GM21825 (cell line): ENCODE measurements around the gene IDH3A.

Experiments used
- ATAC-seq: cut with Tn5 transposase; IDR thresholded peaks from one replicate; pipeline ENCODE4 v1.9.1; 2021; ENCODE audit warnings: mild to moderate bottlenecking, moderate library complexity; ENCODE audit not compliant: unreplicated experiment

Gene IDH3A

DNA sequence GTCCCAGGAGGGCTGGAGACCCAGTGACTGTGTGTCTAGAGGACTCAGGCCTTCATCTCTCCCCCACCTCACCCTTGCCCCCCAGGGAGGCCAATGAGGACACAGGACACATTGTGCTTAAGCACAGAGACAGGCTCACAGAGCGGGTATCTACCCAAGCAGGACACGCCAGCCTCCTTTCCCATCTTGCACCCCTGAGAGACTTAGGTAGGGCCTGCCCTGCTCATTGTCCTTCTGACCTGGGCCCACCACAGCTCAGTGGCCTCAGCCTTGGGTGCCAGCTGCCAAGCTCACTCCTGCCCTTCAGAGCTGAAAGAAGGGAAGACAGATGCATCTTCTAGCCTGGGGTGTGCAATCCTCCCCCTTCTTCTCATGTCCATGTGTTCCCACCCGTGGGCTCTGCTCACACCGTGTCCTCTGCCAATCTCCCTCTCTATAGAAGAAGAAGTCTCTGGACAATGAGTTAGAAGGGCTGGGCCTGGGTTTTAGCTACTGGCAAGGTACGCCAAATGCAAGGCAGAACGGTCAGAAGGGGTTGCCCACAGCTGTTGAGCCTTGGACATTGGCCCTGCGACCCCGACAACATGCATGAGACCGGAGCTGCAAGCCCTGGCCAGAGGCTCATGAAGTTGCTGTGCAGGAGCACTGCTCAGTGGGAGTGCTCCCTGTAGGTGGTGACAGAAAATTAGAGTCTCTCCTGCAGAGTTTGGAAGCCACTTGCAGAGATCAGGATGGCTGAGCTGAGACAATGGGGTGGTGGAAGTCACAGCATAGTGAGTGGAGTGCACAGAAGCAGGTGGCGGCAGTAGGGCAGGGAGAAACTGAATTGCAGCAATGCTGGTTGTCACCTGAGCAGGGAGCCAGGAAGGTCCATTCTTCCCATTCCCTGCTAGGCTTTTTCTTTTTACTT, 52.4 kb downstream of the IDH3A start:
- ATAC-seq, result no peak

DNA sequence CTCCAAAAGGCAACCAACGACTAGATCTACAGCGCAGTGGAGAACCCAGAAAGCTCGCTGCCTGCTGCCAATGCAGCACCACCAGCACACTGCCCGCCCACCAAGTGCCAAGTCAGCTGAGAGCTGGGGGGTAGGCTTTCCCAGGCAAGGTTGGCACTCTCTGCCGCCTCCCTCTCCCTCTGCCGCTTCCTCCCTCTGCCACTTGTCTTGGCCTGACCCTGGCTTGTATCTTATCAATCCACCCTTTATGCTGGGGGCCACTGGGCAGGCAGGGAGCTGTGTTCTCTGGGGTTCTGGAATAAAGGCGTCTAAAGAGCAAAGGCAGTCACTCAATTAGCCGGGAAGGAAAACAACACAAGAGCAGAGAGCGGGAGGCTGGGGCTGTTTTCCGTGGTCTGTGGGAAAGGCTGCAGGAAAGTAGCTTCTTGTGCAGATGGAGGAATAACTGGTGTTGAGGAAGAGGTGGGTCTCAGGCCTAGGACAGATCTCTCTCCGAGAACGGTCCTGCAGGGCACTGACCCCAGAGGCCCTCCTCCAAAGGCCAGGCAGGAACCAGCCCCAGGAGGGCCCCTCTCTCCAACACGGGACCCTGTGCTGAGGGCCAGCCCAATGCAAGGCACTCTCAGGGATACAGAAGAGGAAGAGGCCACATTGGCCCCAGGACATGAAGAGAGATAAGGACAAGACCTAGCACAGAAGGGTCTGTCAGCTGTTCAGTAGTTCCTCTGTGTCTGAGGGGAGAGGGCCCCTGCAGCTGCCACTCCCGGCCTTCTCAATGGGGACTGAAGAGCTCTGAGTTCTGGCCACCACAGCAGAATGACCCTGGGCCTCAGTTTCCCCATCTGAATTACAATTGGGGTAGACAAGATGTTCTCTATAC, 54.4 kb downstream of the IDH3A start:
- ATAC-seq, result no peak

DNA sequence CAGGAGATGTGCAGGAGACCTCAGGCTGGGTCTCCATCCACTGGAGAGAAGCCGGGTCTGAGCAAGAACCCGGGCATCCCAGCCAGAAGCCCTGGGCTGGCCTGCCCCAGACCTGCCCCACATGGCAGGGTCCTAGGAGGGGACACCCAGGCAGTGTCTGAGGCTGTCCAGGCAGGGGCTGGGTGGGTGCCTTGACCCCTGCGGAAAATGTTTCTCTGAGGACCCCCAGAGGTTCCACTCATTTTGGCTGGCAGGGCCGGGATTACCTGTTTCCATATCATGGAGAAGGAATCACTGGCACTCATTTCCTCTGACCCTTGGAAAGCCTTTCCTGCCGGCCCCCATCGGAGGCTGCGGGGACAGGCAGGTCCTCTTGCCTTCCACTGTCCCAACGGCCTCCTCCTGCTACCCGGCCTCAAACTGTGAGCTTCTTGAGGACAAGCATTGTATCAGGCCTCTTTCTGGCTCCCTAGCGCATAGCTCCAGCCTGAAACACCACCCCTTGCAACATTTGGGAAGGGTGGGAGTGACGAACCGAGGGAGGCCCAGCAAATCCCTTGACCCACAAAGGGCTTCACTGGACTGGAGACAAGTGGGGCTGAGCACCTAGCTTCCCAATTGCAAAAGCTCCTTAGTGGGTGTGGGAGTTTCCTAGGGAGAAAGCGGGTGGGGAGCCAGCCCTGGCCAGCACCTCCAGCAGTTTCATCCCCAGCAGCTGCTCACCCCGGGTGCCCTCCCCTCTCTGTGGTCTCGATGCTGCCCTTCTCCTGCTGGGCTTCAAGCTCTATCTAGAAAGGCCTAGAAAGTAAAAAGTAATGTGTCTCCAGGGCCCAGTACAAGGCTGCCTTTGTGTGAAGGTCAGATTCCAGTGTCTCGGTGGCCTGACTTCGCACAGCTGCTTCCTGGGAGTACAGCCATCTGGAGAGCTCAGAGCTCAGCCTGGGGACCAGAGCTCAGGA, 55.5 kb downstream of the IDH3A start:
- no peak for ATAC-seq

DNA sequence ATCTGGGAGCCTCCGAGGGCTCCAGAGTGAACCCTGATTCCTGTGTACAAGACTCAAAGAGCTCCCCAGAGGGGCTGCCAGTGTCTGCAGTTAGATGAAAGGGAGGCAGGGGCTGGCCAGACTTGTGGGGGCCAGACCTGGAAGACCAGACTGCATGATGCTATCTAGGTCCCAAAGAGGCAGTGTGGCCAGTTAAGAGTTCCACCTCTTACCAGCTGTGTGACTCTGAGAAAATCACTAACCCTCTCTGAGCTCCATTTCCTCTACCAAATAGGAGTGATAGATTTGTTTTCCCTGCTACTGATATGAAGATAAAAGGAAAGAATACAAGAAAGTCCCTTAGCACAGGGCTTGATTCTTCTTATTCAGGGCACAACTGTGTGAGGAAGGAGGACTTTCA, 56.2 kb downstream of the IDH3A start:
- no peak for ATAC-seq

DNA sequence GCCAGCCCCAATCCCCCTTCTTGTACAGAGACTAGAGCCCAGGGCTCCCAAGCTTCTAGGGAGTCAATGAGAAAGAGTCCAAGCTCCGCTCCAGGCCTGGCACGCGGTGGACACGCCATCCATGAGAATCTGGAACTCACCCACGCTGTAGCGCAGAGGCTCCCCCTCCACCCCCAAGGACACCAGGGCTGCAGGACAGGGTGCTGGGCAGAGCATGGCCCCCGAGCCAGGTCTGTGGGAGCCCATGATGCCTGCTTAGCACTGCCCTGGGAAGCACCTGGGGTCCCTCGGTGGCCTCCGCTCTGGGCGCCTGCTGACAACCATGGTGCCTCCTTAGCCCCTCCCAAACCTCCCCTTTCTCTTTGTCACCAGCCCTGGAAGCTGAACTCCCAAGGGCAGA, 56.7 kb downstream of the IDH3A start:
- ATAC-seq, result no peak

DNA sequence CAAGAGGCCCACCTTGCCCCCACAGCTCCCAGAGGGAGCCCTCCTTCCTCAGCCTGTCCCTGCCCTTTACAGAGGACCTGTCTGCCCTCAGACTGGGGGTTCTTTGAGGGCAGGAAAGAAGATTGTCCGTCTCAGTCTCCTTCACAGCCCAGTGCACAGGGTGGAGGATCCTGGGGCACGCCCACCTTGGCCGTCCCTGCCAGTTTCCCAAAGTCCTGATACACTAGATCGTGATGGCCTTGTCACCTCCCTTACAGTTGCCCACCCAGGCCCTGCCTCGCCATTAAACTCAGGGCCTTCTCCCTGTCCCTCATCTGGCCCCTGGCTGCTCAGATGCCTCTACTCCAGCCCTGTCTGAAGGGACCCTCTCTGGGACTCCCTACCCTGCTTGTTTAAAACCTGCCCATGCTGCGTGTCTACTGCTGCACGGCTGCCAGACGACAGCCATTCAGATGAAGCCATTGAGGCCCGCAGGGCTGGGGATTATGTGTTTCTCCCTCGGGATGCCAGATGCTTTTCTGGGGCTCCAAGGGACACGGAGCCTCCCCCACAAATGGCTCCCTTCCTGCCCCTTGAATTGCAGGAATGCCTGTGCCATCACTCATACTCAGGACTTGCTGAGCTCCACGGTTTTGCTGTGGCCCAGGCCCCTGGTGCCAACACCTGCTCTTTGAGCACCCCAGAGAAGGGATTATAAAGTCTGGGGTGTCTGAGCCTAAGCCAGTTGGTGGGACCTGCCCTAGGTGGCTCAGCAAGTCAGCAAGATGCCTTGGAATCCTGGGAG, 57.4 kb downstream of the IDH3A start:
- ATAC-seq, result no peak

DNA sequence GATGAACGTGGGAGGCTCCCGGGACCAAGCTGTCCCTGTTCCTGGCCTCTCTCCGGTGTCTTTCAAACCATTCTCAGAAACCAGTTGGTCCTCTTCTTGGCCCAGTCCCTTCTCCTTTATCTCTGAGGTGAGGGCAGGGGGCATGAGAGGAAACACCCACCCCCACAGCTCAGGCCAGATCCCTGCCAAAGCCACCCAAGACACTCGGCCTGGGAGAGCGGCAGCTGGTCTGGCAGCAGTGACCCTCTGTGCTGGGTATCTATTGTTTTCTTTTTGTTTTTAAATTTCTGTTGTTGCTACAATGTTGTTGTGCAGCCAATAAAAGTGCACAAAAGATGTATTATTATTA, 57.9 kb downstream of the IDH3A start:
- ATAC-seq, result no peak

DNA sequence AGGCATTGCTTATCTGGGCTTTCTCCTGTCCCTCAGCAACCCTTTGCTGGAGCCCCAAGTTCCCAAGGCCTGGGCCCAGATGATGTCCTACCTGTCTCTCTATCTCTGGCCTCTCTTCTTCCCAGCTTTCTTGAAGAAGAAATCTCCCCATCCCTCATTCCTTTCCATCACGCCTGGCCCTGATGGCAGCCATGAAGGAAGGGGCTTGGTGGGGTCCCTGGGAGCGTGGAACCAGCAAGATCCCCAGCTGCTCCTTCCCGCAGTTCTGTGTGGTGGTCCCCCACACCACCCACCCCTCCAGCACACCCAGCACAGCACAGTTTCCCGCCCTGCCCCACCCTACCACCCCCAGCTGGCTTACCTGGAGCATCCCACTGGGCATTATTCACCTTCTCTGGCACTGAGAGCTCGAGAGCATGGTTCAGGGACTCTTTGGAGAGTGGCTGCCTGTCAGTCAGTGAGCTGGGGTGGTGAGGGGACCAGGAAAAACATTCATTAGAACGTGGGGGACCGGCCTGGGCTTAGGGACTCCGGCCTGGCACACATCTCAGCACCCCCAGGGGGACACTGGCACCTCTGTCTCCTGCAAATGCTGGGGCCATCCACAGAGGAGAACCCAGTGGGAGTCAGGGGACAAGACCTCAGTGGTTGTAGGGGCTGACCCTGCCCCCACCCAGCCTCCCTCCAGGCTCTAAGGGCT, 58.6 kb downstream of the IDH3A start:
- no peak for ATAC-seq

DNA sequence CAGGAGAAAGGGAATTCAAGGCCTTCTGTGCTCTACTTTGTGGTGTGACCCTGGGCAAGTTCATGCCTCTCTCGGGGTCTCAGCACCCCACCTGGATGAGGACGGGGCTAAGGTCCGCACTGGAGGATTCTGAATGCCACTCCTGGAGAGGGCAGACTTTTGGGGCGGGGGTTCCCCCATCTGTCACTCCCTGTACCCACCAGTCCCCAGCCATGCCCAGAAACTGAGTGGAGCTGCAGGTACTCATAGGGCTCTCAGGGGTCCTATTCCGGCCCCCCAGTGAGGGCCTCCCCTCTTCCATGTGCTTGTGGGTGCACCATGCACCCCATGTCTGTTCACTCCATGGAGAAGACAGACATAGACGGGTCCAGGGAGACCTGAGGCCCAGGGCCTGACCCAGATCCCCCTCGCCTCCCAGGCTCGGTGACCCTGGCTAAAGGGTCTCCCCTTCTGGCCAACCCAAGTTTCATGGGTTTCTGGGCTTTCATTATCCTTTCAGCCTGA, 59.2 kb downstream of the IDH3A start:
- no peak for ATAC-seq

DNA sequence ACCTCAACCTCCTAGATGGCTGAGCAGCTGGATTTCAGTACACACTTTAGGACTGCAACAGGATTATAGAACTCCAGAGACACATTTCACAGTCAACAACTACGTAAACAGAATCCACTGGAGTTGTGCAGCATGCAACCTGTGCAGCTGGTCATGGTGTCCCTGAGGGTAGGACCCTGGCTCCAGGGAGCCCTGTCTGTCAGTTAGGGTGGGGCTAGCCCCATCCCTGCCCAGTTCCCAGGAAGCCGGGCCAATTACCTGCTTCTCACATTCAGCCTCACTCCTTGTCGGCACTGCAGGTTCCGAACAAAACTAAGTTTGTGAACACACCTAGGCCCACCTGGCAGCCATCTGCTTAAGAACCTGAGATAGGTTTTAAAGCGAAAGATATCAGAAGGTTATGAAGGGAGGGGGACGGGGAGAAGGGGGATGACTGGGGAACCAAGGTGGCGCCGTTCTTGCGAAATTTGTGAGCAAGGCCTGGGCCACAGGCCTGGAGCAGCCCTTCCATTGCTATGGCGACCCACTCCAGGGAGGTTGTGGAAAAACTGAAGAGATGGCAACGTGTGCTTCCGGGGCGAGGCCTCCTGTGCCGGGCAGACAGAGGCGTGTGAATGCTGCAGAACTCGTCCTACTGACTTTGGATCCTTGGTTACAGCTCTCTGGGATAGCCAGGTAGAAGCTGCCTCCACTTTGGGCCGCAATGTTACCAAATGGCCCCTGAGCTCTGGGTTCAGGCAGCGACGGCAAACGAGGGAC, 59.9 kb downstream of the IDH3A start:
- ATAC-seq, result no peak

DNA sequence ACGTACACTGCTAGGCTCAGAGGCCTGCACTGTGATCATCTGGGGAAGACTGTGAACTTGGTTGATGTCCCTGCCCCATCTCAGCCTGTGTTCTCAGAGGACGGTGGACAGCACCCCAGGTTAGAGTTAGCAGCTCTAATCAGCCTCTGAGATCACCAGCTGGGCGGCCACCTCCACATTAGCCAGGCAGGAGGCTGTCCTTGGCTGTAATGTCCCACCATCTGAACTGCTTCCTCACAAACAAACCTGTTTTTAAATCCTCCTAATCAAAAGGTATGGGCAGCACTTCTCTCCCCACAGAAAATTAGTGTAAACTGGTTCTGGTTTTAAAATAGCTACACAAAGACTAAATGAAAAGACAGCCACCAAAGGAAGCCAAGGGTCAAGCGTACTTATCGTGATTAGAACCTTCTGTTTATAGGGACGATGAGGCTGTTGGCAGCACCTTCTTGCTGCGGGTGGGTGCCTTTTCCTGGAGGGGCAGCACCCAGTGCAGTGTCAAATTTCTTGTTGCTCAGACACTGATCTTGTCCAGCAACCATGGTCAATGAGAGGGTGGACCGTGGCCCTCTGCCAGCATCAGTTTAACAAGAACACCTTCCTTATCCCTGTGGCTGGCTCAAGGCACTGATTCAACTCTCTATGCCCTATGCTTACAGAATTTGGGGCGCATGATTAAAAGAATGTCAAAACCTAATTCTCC, 60.6 kb downstream of the IDH3A start:
- no peak for ATAC-seq

DNA sequence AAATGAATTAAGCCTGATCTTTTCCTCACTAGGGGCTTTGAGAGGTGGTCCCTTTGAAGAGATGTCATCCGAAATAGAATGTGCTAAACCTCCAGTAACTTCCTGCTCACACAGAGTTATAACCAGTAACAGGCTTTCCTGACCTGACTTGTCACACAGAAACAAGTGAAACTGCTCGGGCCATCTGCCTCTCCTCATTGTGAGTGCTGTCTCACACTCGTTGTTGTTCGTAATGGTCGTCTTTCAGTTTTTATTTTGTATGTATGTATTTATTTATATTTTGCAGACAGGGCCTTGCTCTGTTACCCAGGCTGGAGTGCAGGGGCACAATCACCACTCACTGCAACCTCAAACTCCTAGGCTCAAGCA, 61.2 kb downstream of the IDH3A start:
- ATAC-seq, result no peak

DNA sequence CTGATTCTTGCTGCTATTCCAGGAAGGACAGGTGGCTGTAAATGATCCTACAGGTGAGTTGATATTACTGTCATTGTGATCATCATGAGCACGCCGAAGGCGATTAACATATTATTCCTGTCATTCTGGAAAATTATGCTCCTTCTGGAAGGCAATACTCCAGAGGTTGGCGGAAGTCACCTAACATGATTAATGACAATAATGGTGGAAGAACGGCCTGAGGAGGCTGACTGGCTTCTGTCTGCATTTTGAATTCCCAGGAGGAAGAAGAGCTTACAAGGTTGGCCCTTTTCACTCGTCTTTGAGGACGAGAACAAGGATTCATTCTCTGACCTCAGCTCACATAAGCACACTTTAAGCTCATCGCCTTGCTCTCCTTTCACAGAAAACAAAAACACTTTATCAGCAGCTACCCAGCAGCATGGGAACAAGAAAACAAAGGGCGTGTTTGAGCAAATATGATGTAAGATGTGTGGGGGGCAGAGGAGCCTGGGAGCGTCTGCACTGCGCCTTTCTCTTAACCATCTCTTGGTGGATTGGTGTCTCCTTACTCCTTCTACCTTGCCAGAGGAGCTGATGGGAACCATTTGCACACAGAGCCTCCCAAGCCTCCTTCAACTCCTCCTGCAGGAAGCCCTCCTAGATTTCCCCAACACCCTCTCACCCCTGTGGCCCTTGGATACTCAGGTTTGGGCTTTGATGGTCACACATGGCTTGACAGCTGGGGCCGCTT, 62.2 kb downstream of the IDH3A start:
- ATAC-seq, result no peak

DNA sequence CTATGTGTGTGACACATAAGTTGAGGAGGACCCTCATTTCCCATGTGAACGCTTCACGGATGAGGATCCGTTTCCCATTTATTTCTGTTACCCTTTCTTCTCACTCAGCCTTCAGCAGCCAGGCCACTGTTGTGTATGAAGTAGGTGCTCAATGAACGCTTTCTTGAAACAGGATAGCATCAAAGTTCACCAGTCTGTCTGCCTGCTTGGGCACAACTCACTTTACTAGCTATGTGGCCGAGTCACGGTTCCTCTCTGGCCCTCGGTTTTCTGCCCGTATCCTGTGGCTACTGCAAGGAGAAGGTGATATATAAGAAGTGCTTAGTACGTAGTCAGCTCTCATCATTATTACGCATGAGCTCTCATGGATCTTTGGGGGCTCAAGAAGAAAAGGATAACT, 62.8 kb downstream of the IDH3A start:
- ATAC-seq, result no peak

DNA sequence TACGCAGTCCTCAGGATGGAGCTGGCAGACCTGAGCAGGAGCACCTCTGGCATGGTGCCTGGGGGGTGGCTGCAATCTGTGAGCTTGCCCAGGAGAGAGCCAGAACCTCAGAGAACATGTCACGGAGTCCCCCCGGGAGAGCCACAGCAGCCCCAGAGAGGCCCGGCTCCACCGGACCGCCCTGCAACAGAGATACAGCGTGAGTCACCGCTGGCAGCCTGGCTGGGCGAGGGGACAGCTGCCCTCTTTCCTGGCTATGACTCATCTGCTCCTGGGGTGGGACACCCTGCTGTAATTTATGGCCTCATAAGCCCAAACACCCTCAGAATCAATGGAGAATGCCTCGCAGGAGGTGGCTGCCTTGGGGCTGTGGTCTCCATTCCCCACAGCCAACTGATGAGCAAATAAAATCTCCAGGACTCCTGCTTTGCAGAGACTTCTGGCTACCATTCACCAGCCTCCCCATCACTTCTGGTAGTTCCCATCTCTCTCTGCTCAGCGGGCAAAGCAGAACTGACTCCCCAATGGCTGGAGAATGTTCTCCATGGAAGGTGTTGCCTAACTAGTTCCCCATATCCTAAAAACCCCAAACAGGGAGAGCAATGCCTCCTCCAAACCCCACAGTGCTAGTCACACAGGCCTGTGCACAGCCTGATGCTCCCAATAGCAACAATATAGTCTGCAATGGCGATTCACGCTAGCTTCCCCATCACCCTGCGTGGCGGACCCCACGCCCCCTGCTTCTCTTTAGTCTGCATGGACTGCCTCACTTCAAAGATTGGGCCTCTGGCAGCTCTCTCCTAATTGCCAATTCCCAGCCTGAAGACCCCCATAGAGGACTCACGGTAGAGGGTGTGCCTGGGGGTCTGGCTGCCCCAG, 63.6 kb downstream of the IDH3A start:
- no peak for ATAC-seq

DNA sequence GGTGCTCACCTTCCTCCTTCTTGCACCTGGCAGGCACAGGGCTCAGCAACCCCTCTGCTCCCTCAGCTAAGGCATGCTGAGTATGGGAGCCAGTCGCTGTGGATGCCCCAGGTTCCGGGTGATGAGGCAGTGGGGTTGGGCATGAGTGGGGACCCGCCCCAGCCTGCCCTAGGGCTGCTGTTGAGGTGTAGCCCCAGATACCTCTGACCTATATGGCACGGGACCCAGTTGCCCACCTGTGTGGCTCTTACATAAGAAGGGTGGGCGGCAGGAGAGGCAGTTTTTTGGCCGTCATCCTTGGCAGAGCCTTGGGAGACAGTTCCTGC, 64.2 kb downstream of the IDH3A start:
- no peak for ATAC-seq

DNA sequence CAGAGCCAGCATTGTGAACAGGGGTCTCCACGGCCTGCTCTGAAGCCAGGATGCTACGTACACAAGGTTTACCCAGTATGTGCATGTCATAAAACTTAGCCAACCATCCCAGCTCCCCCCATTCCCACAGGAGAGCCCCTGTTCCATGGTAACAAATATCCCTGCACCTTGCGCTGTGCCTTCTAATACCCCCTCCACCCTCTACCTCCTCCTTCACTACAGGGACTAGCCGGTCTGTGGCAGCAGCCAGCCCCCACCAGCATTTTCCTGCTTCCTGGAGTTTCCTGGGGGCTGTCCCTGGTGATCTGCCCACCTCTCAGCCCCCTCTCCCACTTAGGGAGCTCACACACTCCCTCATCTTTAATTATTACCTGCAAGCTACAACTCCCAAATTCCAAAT, 64.8 kb downstream of the IDH3A start:
- ATAC-seq, result no peak
